GM21825 (cell line): Measurements from ENCODE around the gene PDLIM3.
"Not testable (repeated sequence)": the region's sequence is repeated elsewhere in the genome, so short reads cannot be mapped to it uniquely, and the experiment has no call there.

ENCODE experiments used
- ATAC-seq: cut with Tn5 transposase; IDR thresholded peaks from one replicate; pipeline ENCODE4 v1.9.1; 2021; ENCODE audit warnings: mild to moderate bottlenecking, moderate library complexity; ENCODE audit not compliant: unreplicated experiment

The PDLIM3 gene

GRCh38 chr4:185522451-185522850 is 12.9 kb downstream of the PDLIM3 start:
- no peak for ATAC-seq

GRCh38 chr4:185520119-185520518 is 15.2 kb downstream of the PDLIM3 start:
- no peak for ATAC-seq

- no peak for ATAC-seq
Measured at GRCh38 chr4:185518494-185518893, 16.8 kb downstream of the PDLIM3 start.

GRCh38 chr4:185518069-185518468 is 17.2 kb downstream of the PDLIM3 start:
- no peak for ATAC-seq

- ATAC-seq = no peak
Measured at GRCh38 chr4:185515248-185515647, 20.1 kb downstream of the PDLIM3 start.

GRCh38 chr4:185514182-185514697 is 21.1 kb downstream of the PDLIM3 start:
- no peak for ATAC-seq

GRCh38 chr4:185513489-185514181 is 21.7 kb downstream of the PDLIM3 start:
- ATAC-seq = no peak

- ATAC-seq = no peak
Measured at GRCh38 chr4:185512516-185512915, 22.8 kb downstream of the PDLIM3 start.

GRCh38 chr4:185511243-185511642 is 24.1 kb downstream of the PDLIM3 start:
- not testable (repeated sequence) for ATAC-seq

- ATAC-seq = no peak
Measured at GRCh38 chr4:185510806-185511205, 24.5 kb downstream of the PDLIM3 start.

GRCh38 chr4:185508181-185508580 is 27.1 kb downstream of the PDLIM3 start:
- no peak for ATAC-seq

- no peak for ATAC-seq
Measured at GRCh38 chr4:185506422-185506821, 28.9 kb downstream of the PDLIM3 start.

GRCh38 chr4:185504098-185505047 is 30.9 kb downstream of the PDLIM3 start:
- ATAC-seq = no peak

GRCh38 chr4:185502386-185502785 is 32.9 kb downstream of the PDLIM3 start:
- no peak for ATAC-seq

GRCh38 chr4:185500576-185500975 is 34.7 kb downstream of the PDLIM3 start:
- no peak for ATAC-seq

- no peak for ATAC-seq
Measured at GRCh38 chr4:185500035-185500434, 35.3 kb downstream of the PDLIM3 start.

- no peak for ATAC-seq
Measured at GRCh38 chr4:185488650-185489049, 46.7 kb downstream of the PDLIM3 start.

GRCh38 chr4:185481401-185481800 is 53.9 kb downstream of the PDLIM3 start:
- no peak for ATAC-seq

- ATAC-seq = peak; percentile 21
Measured at GRCh38 chr4:185480016-185480732, 55.1 kb downstream of the PDLIM3 start.

GRCh38 chr4:185479507-185479971 is 55.8 kb downstream of the PDLIM3 start:
- peak; percentile 88 for ATAC-seq

- ATAC-seq = no peak
Measured at GRCh38 chr4:185473247-185473646, 62.1 kb downstream of the PDLIM3 start.
